HG02678 (cell line): Measurements from ENCODE around the gene MYORG.

ENCODE experiments used
- ATAC-seq: cut with Tn5 transposase; IDR thresholded peaks from one replicate; pipeline ENCODE4 v1.9.1; 2021; ENCODE audit warnings: mild to moderate bottlenecking, moderate library complexity; ENCODE audit not compliant: unreplicated experiment

Gene MYORG

DNA sequence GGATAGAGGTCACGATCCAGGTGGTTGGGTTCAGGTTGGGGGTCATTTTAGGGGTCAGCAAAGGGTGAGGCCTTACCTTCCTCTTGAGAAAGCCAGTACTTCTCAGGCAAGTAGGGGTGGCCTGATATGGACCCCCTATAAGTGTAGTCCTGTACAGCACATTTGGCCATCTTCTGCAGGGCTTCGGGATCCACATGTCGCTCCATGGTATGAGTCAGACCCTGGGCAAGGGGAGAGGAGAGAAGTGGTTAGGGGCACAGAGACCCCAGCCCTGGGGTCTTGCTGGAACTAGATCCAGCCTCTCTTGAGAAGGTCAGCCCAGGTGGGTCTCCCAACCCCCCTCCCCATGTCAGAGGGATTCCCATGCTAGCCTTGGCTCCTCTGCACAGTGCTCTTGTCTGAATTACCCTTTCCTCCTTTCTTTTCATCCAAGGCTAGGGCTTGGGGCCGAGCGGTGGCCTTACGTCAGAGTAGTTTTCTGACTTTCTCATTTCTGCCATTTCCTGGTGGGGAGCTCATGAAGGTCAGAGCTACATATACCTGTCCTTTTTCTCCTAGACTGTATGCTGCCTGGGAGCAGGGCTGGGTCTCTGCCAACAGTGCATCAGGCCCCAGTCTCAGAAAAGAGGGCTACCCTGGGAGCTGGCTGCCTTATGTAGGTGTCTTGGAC, 9.0 kb upstream of the MYORG start:
- no peak for ATAC-seq

DNA sequence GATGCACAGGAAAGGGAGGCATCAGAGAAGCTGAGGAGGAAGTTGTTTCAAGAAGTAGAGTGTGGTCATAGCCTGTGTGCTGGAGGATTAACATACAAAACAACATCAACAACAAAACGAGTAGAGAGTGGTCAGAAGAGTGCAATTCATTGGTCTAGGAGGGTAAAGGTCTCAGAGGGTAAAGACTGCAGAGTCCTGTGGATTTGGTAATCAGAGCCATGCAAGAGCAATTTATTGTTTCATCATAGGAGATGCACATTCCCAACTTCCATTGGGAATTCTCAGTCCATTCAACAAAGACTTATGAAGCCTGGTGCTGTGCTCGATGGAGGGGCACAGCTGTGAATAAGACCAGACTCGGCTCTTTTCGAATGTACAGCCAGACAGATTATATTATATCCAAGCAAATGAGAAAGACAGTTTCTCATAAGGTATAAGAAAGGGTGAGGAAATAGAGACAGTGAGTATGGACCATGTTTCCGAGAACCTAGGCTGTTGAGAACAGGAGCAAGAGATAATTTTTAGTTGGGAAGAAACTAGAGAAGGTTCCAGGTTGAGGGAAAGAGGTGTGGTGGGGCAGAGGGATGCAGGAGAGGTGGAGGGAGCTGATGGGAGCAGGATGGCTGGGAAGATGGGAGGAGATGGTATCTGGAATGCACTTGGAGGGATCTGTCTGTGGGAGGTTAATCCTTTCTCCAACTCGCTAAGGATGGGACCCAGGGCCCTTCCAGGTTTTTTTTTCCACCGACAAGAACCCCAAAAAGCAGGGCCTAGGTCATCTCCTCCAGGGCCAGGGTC, 7.9 kb upstream of the MYORG start:
- ATAC-seq = no peak

DNA sequence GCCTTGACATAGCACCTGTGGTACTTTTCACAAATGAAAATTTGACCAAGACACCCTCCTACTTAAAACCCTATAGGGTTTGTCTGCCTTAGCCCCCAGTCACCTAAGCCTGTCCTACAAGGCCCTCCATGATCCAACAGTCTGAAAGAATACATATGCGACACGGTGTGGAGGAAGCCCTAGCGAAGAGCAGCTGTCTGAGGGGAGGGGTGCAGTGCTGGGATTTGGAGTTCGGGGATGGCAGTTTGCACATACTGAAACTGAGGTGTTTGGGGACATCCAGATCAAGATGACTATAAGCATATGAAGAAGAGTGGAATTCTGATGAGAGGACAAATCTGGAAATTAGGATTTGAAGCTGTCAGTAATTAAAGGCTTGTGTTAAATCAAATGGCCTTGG, 7.2 kb upstream of the MYORG start:
- ATAC-seq = no peak

DNA sequence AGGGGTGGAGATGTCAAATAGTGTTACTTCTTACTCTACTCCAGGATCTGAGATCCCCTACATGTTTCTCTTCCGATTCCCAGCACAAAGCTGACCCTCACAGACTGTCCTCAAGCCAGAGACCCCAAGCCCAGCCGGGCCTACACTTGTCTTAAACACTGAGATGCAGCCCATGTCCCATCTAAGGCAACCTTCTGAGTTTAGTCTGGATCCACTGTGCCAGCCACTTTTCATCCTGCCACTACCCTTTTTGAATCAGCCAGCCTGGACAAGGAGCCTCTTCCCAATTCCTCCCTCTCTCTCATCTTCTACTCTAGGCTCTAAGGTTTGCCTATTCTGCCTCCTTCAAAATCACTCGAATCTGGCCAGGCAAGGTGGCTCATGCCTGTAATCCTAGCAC, 6.2 kb upstream of the MYORG start:
- no peak for ATAC-seq

DNA sequence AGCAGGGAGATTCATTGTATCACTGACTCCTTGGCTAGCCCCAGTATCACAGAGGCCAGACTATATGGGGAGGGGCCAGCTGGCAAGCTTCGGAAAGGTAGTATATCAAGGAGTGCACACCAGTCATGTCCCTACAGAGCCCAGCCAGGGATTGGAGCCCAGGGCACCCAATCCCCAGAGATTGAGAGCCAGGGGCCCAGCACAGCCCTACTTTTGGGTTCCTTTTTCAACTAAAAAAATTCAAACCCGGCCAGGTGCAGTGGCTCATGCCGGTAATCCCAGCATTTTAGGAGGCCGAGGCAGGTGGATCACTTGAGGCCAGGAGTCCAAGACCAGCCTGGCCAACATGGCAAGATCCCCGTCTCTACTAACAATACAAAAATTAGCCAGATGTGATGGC, 5.4 kb upstream of the MYORG start:
- ATAC-seq = no peak

DNA sequence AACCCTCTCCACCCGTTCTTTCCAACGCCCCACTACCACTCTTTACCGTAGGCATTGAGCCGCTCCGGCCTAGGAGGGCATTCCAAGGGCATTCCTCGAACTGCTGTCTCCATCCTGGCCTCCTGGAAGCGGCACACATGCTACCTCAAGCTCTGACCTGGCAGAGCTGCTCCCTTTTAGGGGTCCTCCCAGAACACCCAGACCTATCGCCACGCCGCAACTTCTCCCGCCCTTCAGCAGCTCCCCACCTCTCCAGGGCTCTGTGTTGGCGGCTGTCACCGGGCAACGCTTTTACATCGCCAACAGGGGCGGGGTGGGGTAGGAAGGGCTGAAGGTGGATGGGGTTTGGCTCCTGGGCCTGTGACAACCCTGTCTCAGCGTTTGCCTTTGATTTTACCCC, 4.6 kb upstream of the MYORG start:
- no peak for ATAC-seq

DNA sequence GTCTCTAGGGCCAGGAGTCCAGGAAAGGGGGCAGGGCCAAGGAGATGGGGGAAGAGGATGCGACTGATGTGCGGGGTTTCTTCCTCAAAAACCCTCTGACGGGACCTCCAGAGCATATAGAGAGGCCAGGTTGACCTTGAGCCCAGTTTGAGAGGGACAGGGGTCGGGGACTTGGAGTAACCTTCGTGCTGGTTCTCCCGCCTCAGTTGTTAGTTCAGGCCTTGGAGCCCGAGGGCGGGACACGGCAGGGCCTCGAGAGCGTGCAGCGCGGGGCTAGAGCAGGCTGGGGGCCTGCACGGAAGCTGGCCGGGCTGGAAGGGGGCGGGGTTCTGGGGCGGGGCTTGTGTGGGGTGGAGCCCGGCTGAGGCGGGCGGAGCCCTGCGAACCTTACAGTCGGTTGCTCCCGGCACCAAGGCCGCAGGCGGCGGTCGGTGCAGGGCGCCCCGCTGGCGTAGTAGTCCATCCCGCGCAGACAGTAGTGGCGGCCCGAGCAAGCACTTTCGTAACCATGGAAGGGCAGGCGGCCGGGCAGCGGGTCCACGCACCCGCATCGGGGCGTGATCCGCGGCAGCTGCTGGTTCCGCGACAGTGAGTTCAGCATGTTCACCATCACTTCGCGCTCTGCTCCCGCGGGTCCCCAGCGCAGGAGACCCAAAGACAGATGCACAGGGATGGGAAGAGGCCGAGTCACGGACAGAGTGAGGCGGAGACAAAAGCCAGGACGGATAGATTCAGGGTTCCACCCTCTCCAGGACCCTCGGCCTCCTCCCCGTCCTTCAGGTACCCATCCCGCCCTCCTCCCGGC, 4.0 kb upstream of the MYORG start:
- peak; percentile 34 for ATAC-seq

DNA sequence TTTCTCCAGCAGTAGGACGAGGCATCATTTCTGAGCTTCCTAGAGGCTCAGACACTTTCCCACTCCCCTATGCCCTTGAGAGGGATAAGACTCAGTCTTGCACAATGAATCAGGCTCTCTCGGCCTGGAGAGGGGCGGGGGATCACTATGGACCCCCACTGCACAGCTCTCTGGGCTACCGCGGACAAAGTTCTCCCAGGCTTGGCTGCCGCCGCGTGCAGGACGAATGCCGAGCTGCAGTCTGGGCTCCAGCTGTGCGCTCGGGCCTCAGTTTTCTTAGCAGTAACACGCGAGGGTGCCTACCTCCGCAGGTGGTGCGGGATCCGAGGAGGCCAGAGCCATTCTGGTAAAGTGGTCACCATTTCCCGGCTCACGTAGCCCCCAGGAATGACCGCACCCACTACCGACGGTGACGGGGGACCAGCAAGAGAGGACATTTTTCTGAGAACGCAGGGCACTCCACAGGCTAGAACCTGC, 3.4 kb upstream of the MYORG start:
- ATAC-seq = no peak

DNA sequence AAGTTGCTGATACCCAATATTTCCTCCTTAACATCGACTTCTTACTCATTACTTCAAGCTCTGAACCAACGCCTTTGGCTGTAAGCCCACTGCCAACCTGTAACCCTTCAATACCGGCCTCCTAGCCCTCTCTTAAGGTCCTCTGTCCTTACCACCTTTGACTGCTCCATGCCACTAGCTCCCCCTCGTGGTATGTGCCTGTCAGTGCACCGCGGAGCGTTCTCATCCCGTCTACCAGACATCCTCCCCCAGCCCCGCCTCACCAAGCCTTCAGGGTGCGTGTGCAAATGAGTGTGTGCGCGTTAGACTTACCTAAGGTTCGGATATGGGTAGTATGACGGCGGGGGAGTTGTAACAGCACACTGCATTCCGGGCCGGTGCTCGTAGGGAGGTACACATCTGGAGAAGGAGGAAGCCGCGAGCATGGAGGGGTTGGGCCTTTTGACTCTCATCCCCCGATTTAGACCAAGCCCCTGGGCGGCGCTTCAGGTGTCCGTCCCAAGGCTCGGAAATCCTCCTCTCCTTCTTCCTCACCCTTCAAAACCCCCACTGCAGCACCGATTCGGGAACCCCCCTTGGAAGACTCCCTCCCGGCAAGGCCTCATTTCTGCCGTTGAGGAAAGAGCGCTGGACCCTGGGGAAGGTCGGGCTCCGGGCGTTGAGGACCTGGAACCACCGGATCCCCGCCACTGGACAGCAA, 2.8 kb upstream of the MYORG start:
- ATAC-seq = no peak

DNA sequence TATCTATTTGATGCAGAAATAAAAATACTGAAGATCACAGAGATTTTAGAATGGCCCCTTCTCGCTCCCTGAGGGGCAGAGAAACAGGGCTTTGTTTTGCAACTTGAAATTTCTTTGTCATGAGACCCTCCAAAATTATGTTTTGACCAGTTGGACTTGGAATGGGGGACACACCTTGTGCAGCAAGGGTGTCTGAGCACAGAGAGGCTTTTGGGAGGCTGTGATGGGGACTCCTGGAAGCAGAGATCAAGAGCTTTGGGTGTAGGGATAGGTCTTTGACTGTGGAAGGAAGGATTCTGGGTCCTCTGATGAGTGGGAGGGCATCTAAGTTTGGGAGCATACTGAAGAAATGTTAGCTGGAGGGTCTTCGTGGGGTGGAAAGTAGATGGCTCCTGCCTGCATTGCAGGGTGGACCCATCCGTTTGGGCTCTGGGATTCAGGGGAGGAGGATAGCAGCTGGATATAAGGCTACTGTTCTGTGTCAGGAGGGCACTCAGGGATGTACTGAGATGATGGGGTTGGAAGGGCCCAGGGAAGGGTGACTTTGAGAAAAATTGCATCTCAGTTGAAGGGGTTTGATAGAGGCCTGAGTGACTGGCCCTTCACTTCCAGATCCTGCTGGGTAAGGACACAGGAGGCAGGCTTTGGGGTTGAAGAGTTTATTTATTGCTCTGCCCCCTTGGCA, 1.8 kb upstream of the MYORG start:
- ATAC-seq = no peak

DNA sequence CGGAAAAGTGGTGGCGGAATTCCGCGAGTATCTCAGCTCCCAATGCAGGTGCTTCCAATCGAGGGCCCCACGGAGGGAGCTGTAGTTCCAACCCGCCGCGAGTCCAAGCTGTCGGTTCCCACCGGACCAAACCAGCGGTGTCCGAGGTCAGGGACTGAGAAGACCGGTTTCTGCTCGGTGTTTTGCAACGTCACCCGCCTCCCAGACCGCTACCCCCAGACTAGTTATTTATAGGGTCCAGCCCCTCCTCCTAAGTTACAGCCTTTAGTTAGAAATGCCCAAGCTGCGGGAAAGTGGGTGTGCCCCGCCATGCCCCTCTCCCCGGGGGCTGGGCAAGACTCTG, 677 bp upstream of the MYORG start:
- ATAC-seq = no peak

DNA sequence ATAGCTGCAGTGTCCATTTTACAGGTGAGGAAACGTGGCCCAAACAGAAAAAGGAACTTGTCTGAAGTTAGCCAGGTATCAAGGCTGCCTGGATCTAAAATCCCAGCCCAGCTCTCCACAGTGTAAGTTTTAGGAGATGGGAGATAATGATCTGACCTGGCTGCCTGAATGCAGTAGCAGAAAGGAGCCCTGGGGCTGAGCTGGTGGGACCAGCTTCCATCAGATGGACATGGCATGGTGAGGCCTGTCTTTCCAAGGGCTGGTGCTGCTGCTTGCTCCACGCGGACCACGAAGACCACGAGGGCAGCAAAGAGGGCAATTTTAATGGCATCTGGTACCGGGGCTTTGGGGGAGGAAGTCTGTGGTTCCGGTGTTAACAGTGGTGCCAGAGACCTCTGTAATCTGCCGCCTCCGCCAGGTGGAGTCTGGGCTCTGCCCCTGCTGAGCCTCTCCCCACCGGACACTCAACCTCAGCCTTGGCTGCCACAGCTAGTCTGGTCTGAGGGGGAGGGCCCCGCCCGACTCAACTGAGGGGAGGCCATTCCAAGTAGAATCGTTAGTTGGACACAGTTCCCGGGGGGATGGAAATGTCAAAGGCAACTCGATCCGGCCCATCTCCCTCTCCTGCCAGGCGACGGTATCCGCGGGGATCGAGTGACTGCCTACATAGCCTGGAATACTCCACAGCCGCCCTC, 650 bp downstream of the MYORG start:
- no peak for ATAC-seq

DNA sequence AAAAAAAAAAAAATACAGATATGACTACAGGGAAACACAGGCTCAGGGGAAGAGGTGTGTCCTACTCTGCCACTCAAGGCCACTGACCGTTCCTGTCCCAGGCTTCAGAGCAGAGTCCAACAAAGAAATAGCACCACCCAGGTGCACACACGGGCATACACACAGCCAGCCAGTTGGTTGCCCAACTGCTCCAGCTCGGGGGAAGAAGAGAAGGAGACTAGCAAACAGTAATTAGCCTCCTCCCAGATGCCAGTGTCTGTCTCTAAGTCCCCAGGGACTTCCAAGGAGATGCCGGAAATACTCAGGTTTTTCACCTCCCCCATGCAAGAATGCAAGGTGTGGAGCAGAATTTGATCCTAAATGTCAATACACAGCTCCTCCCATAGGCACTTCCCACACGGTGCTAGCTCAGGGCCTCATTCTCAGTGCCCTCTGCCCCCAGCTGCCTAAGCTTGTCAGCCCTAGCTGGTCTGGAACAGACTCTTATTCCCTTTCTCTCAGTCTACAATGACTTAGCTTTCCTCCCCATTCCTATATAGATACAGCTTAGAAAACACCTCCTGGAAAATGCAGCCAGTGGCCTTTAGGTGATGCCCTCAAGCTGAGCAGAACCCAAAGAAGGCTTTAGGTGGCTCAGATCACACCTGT, 1.7 kb downstream of the MYORG start:
- no peak for ATAC-seq

DNA sequence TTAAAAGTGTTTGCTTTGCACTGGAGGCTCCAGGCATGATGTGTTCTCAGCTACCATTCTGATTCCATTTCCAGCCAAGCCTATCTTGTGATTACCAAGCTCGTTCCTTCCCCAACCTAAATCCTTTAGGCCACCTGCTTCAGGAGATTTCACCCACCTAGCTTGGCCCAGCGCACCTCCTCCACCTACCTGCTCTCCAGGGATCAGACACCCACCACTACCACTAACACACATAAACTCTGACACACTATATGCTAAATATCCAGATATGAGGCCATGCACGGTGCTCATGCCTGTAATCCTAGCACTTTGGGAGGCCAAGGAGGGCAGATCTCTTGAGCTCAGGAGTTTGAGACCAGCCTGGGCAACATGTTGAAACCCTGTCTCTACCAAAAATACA, 2.4 kb downstream of the MYORG start:
- ATAC-seq = no peak

DNA sequence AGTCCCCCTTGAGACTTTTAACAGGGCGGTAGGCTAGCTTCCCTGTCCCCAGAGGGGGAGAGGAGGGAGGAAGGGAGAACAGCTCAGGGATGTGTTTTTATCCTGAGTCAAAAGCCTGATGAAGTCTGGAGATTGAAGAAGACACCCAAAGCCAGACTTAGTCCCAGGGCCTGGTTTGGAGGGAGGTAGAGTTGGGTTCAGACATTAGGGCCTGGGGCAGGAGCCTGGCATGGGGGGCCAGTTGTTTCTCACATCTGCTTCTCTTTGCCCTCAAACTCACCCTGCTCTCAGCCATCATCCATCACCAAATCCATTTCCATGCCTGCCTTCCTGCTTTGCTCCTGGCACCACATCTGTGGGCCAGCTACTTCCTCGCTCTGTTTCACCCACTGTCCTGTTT, 2.9 kb downstream of the MYORG start:
- ATAC-seq = no peak

DNA sequence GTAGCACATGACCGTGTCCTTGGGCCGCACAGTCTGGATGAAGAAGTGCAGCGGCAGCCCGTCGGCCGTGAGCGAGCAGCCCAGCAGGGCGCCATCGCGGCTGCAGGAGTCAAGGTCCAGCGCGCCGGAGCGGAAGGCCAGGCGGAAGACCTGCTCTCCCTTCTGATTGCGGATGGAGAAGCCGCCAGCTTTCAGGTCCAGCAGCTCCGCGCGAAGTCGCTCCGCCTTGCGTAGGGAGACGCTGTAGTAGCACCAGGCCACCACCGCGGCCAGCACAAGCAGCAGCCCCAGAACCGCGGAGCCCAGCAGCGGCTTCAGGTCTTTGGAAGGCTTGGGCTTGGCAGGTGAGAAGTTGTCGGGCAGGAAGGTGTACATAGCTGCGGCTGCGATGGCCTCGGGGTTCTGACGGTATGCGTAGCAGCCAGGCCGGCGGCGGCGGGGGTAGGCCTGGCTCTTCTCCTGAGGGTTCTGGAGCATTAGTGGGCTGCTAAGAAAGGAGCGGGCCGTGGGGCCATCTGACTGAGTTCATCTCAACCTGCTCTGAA, 4.2 kb downstream of the MYORG start:
- no peak for ATAC-seq

DNA sequence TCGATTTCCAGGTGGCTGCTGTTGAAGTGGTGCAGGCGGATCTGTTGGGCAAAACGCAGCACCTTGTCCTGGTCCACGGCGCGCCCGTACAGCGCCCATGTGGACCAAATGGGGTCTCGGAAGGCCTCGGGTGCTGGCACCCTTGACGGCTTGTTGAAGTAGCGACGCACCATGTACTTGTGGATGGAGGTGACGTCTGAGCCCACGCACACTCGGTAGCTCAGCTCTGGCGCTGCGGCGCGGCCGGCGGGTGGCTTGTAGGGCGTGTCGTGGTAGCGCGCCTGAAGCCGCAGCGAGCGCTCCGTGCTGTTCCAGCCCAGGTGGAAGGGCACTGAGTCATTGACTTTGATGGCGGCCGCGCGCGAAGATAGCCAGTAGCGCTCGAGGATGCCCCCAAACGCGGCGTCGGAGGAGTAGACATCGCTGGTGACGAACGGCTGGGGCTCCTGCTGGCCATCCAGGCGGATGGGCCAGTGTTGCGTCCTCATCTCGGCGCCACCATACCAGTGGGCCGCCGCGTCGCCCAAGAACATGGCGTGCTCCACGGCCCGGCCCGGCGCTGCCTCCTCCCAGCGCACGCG, 4.7 kb downstream of the MYORG start:
- ATAC-seq = no peak

DNA sequence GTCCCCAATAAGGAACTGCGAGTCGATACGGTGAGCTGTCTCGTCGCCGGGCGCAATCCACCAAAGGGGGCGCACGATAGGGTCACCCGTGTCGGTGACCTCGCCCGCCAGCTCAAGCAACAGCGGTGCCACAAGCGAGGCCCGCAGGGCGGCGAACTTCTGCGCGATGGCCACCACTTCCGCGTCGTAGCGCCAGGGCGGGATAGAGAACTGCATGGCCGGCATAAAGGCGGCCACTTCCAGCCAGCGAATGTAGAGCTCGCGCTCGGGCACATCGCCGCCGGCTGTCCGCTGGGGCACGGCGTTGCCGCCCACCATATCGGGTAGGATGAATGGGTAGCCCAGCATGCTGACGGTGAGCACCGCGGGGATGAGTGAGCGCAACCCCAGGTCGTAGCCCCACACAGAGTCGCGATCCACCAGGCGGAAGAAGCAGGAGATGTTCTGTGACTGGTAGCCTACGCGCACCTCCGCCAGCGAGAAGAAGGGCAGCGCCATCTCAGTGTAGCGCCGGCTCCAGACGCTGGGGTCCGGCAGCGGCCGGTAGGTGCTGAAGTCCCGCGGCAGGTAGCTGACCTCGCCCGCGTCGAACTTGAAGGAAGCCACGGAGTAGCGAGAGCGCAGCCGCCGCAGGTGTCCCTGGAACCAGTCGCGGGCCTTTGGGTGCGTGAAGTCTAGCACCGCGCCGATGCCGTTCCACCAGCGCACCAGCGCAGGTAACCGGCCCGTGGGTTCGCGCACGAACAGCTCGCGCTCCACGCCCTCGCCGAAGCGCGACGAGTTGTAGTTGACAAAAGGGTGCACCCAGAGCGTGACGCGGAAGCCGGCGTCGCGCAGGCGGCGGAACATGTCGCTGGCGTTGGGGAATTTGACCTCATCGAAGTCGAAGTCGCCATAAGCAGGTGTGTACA, 5.5 kb downstream of the MYORG start:
- ATAC-seq = no peak
